HepG2 (cell line): Measurements from ENCODE around the gene PLAC9. TPM values are rescaled to one million over a fixed set of nuclear protein-coding genes. Genes with fewer than 3 reads are reported as not detected.

Experiments used
- ATAC-seq: fragments of 200-7000 bp; cut with Tn5 transposase; 3 replicates; pipeline ENCODE4 v1.9.1; 2020; ENCODE audit warnings: mild to moderate bottlenecking, moderate library complexity
- BruUV-seq: library from RNA; stranded (reverse); fragments of 400-500 nt; replicated peaks from 2 replicates; lab custom pipeline; 2021; lab: Mats Ljungman, UMichigan
- CTCF ChIA-PET: fragments of 300-600 bp; formaldehyde crosslinking; extraction: SDS; loops from one replicate; lab custom pipeline; 2021; ENCODE audit warnings: low total read pairs, inconsistent platforms, low intra/inter-chr PET ratio; lab: Yijun Ruan, JAX
- POLR2A ChIA-PET: fragments of 350-600 bp; sonication (Branson Sonifier 250); formaldehyde crosslinking; loops from one replicate; lab custom pipeline; 2020; ENCODE audit warnings: antibody characterized with exemption, inconsistent platforms; lab: Yijun Ruan, JAX
- DNase-seq: peaks from one replicate; pipeline ENCODE4 v3.0.0-alpha.2; 2015; ENCODE audit warnings: low spot score
- FAIRE-seq: peaks from 3 replicates; lab custom pipeline; 2011; peaks lifted over from hg19 to GRCh38; lab: Jason Lieb, UNC
- H2AFZ ChIP-seq: one replicate; pipeline ENCODE4 v1.6.1; 2011; ENCODE audit warnings: low read length, inconsistent platforms
- H3K27ac ChIP-seq: fragments of 300-600 bp; 3 replicates; pipeline ENCODE4 v1.8.0; 2011; ENCODE audit warnings: mixed run types, mild to moderate bottlenecking, mixed read lengths, low read length, inconsistent platforms; ENCODE audit not compliant: insufficient read depth; ENCODE audit errors: extremely low read length
- H3K27me3 ChIP-seq, 2 experiments: fragments of 200-600 bp in 1 of 2; 2 replicates in 1 of 2; 3 replicates in 1 of 2; pipeline versions ENCODE4 v1.6.0 to v1.8.0; 2011; ENCODE audit warnings: low read length in 2 of 2, mild to moderate bottlenecking in 2 of 2, moderate library complexity in 2 of 2, inconsistent platforms in 1 of 2; ENCODE audit not compliant: insufficient read depth in 2 of 2, control insufficient read depth in 1 of 2
- H3K36me3 ChIP-seq, 2 experiments: fragments of 200-600 bp in 1 of 2; replicated peaks in 1 of 2; 2 replicates in 1 of 2; 3 replicates in 1 of 2; pipeline versions ENCODE4 v1.5.1 to v1.8.0; 2011; ENCODE audit warnings: low read length in 2 of 2, inconsistent platforms in 1 of 2; ENCODE audit not compliant: insufficient read depth in 2 of 2, control insufficient read depth in 1 of 2
- H3K4me1 ChIP-seq: 2 replicates; pipeline ENCODE4 v1.5.1; 2012; ENCODE audit warnings: low read length, inconsistent platforms; ENCODE audit not compliant: insufficient read depth
- H3K4me2 ChIP-seq: 2 replicates; pipeline ENCODE4 v1.6.0; 2011; ENCODE audit warnings: low read depth, low read length, inconsistent platforms
- H3K4me3 ChIP-seq, 3 experiments: fragments of 200-600 bp in 1 of 3; sonication (generic), shearing (Covaris generic) in 1 of 3; replicated peaks in 1 of 3; 2 replicates each; pipeline ENCODE4 v1.5.1; 2011 to 2016; ENCODE audit warnings: low read length in 3 of 3, inconsistent platforms in 2 of 3, low read depth in 2 of 3, mild to moderate bottlenecking in 2 of 3, control low read depth in 1 of 3, mixed read lengths in 1 of 3; ENCODE audit not compliant: insufficient read depth in 1 of 3
- H3K79me2 ChIP-seq: one replicate; pipeline ENCODE4 v1.6.1; 2011; ENCODE audit warnings: low read length, inconsistent platforms; ENCODE audit not compliant: insufficient read depth
- H3K9ac ChIP-seq: 2 replicates; pipeline ENCODE4 v1.6.0; 2011; ENCODE audit warnings: mild to moderate bottlenecking, low read depth, low read length, inconsistent platforms; ENCODE audit not compliant: insufficient read depth
- H3K9me3 ChIP-seq: 2 replicates; pipeline ENCODE4 v1.5.1; 2012; ENCODE audit warnings: mild to moderate bottlenecking, low read length
- H4K20me1 ChIP-seq: 2 replicates; pipeline ENCODE4 v1.6.0; 2011; ENCODE audit warnings: inconsistent platforms, mild to moderate bottlenecking, low read length, moderate library complexity; ENCODE audit not compliant: insufficient read depth
- BRF2 ChIP-seq: sonication (generic); formaldehyde crosslinking; IDR thresholded peaks from 2 replicates; pipeline ENCODE4 v1.8.1; 2022; ENCODE audit warnings: mild to moderate bottlenecking, missing genetic modification reagents
- CBFB ChIP-seq: sonication (generic); formaldehyde crosslinking; IDR thresholded peaks from 2 replicates; pipeline ENCODE4 v1.4.0; 2020; ENCODE audit warnings: missing genetic modification reagents
- NR2F6 ChIP-seq, 2 experiments: IDR thresholded peaks; 2 replicates each; pipeline ENCODE4 v1.6.1; 2016; ENCODE audit warnings: antibody characterized with exemption in 1 of 2, mild to moderate bottlenecking in 1 of 2
- PHF21A ChIP-seq: sonication (generic); formaldehyde crosslinking; IDR thresholded peaks from 2 replicates; pipeline ENCODE4 v1.5.0; 2020; ENCODE audit warnings: mild to moderate bottlenecking, missing genetic modification reagents
- PLRG1 ChIP-seq: fragments of 450-650 bp; conservative IDR thresholded peaks from 2 replicates; pipeline ENCODE4 v1.6.1; 2016
- SETDB1 ChIP-seq: sonication (generic); formaldehyde crosslinking; IDR thresholded peaks from 2 replicates; pipeline ENCODE4 v1.5.1; 2020; ENCODE audit warnings: missing genetic modification reagents, mild to moderate bottlenecking, borderline replicate concordance
- SYNCRIP ChIP-seq: fragments of 200-400 bp; formaldehyde crosslinking; IDR thresholded peaks from 2 replicates; pipeline ENCODE4 v1.6.1; 2018; ENCODE audit warnings: mild to moderate bottlenecking, low read depth, low read length; ENCODE audit not compliant: insufficient read depth
- ZFP36L1 ChIP-seq: sonication (generic); formaldehyde crosslinking; IDR thresholded peaks from 2 replicates; pipeline ENCODE4 v1.8.0; 2022; ENCODE audit warnings: mild to moderate bottlenecking, missing genetic modification reagents, moderate library complexity
- ZMAT3 ChIP-seq: sonication (generic); formaldehyde crosslinking; conservative IDR thresholded peaks from 2 replicates; pipeline ENCODE4 v1.7.0; 2021; ENCODE audit warnings: missing genetic modification reagents
- ZNF33B ChIP-seq: sonication (generic); formaldehyde crosslinking; IDR thresholded peaks from 2 replicates; pipeline ENCODE4 v1.5.1; 2020; ENCODE audit warnings: mild to moderate bottlenecking, missing genetic modification reagents
- ZNF513 ChIP-seq: sonication (generic); formaldehyde crosslinking; conservative IDR thresholded peaks from 2 replicates; pipeline ENCODE4 v1.5.0; 2020; ENCODE audit warnings: missing genetic modification reagents
- WGBS: methylation state at CpG from one replicate; pipeline ENCODE4 v1.1.6; 2017; ENCODE audit warnings: low lambda C conversion rate; 5-methylcytosine and 5-hydroxymethylcytosine counted together
- in situ Hi-C: cut with HindIII; loops from 2 replicates; pipeline ENCODE4 v1.10.0; 2017; ENCODE audit warnings: low pct_unique_long_range_greater_than_20kb; ENCODE audit not compliant: extremely low pct_ligation_motif_present
- intact Hi-C: fragments of 100-400 bp; cut with micrococcal nuclease; formaldehyde crosslinking; loops from one replicate; pipeline ENCODE4 v1.10.0; 2022; ENCODE audit not compliant: unreplicated experiment
- polyA plus RNA-seq, 8 experiments: library from polyadenylated mRNA; depleted of rRNA in 3 of 8; stranded (reverse) in 7 of 8; unstranded in 1 of 8; fragments of >200 nt; fragmentation: Illumina TruSeq in 4 of 8; extraction: Trizol in 4 of 8; gene quantifications; 2 replicates each; pipeline versions ENCODE4 v1.2.1 to v1.2.3, GENCODE V29; 2011 to 2016; ENCODE audit warnings: low read depth in 4 of 8, missing spikeins in 1 of 8, mixed read lengths in 1 of 8; ENCODE audit not compliant: insufficient read depth in 1 of 8
- total RNA-seq, 5 experiments: library from RNA; depleted of rRNA; stranded (reverse); fragments of >200 nt; fragmentation: Illumina TruSeq; extraction: Trizol; gene quantifications; 2 replicates each; pipeline ENCODE4 v1.2.3, GENCODE V29; 2016; ENCODE audit warnings: low read depth in 1 of 5
- TF ChIP-seq, protein P1 (sequence below): IDR thresholded peaks from 2 replicates; pipeline ENCODE4 v1.6.1; 2016; ENCODE audit warnings: missing biosample characterization, missing genetic modification reagents, low read depth
- TF ChIP-seq, protein P2 (sequence below): sonication (generic); formaldehyde crosslinking; IDR thresholded peaks from 2 replicates; pipeline ENCODE4 v1.5.1; 2020; ENCODE audit warnings: mild to moderate bottlenecking, missing genetic modification reagents
- TF ChIP-seq, protein P3 (sequence below): sonication (generic); formaldehyde crosslinking; IDR thresholded peaks from 2 replicates; pipeline ENCODE4 v1.5.1; 2020; ENCODE audit warnings: missing genetic modification reagents, mild to moderate bottlenecking, borderline replicate concordance

The PLAC9 gene
- total and polyA plus RNA-seq, 2 of the 13 experiments (the other 11 are each of a cell fraction or from before 2014, with no cell fraction given) = not detected

DNA sequence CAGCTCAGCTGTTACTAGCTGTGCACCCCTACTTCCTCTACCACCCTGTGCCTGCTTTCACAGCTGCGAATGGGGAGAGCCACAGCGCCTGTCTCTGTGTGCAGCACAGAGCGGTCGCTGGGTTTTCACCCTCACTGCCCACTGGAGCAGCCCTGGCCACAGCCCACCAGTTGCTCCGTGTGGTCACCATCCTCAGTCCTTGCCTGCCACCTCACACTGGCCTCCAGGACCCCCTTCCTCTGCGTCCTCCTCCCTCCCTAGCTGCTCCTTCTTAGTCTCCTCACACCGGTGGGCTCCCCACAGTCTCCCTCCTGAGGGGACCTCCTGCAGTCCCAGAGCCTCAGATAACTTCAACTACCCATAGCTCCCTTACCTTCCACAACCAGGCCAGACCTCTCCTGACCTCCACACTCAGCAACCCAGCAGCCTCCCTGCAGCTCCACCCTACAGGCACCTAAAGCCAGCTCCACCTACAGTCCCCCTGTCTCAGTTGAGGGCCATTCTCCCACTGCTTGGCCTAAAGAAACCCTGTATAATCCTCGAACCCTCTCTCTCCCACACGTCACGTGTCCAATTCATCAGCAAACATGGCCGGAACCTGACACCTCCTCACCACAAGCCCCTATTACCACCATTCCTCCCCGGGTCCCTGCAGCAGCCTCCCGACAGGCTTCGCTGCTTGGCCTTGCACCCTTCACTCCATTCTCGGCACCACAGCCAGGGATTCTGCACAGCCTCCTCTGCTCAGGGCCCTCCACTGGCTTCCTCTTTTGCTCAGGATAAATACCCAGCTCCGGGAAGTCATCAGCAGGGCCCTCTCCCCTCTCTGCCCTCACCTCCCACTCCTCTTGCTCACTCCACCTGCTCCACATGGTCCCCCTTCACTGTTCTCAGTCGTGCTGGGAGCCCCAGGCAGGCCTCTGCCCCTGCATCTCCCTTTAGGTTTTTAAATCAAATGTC, 28.1 kb downstream of the PLAC9 start:
- no peaks in the 10 kb centered on the region for H3K27me3 ChIP-seq
- FAIRE-seq (no peak), ATAC-seq (no peak), DNase-seq (no peak)
- BruUV-seq = no TSS peak
- H3K27ac ChIP-seq = no peak overlapping the region
- WGBS = 96% methylated on average over 17 of the region's 17 CpGs
- no peaks in the 10 kb centered on the region for H3K4me1 ChIP-seq
- H4K20me1 ChIP-seq = no peaks in the 10 kb centered on the region
- POLR2A ChIA-PET = no interaction called here
- H3K4me2 ChIP-seq = no peak overlapping the region
- CTCF ChIA-PET = interaction anchor here (0.9 to 2.1 kb wide), 2 partner anchors 16 to 62 kb away, joined by 4 to 10 read pairs; no protein-coding TSS in a partner anchor
- in situ Hi-C loops = no loop called here
- no peak overlapping the region for H3K9ac ChIP-seq
- peaks cover 14 to 61% of the 10 kb centered on the region in 2 experiments; a peak in 4 of 5 replicates for H3K36me3 ChIP-seq
- H3K9me3 ChIP-seq = no peaks in the 10 kb centered on the region
- intact Hi-C loops = loop anchor here (1.0 kb wide), 1 partner anchor 43 kb away; no protein-coding TSS in a partner anchor
- H2AFZ ChIP-seq = no peak overlapping the region
- H3K4me3 ChIP-seq = no peak overlapping the region
- H3K79me2 ChIP-seq = no peaks in the 10 kb centered on the region
- TF ChIP-seq ZMAT3 (no peak), PHF21A (CRISPR knock-in tag) (no peak), ZNF33B (CRISPR knock-in tag) (no peak), BRF2 (CRISPR knock-in tag) (no peak), ZFP36L1 (no peak), ZNF513 (CRISPR knock-in tag) (no peak), SETDB1 (no peak), PLRG1 (no peak), SYNCRIP (no peak), NR2F6 (IDR thresholded peaks at IDR 0.05) (no peak), NR2F6 (CRISPR knock-in tag; IDR thresholded peaks at IDR 0.05) (no peak), CBFB (CRISPR knock-in tag) (no peak)
- TF ChIP-seq, protein P1, sequence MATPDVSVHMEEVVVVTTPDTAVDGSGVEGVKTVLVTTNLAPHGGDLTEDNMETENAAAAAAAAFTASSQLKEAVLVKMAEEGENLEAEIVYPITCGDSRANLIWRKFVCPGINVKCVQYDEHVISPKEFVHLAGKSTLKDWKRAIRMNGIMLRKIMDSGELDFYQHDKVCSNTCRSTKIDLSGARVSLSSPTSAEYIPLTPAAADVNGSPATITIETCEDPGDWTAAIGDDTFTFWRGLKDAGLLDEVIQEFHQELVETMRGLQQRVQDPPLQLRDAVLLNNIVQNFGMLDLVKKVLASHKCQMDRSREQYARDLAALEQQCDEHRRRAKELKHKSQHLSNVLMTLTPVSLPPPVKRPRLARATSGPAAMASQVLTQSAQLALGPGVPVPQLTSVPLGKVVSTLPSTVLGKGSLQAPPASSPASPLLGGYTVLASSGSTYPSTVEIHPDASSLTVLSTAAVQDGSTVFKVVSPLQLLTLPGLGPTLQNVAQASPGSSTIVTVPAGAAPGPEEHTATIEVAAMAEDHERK = no peak
- TF ChIP-seq, protein P2, sequence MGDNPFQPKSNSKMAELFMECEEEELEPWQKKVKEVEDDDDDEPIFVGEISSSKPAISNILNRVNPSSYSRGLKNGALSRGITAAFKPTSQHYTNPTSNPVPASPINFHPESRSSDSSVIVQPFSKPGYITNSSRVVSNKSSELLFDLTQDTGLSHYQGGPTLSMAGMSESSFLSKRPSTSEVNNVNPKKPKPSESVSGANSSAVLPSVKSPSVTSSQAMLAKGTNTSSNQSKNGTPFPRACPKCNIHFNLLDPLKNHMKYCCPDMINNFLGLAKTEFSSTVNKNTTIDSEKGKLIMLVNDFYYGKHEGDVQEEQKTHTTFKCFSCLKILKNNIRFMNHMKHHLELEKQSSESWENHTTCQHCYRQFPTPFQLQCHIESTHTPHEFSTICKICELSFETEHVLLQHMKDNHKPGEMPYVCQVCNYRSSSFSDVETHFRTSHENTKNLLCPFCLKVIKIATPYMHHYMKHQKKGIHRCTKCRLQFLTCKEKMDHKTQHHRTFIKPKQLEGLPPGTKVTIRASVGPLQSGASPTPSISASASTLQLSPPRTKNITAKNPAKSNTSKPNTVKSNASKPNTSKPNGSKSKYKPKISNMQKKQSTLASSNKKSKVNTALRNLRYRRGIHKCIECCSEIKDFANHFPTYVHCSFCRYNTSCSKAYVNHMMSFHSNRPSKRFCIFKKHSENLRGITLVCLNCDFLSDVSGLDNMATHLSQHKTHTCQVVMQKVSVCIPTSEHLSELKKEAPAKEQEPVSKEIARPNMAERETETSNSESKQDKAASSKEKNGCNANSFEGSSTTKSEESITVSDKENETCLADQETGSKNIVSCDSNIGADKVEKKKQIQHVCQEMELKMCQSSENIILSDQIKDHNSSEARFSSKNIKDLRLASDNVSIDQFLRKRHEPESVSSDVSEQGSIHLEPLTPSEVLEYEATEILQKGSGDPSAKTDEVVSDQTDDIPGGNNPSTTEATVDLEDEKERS = no peak
- TF ChIP-seq, protein P3, sequence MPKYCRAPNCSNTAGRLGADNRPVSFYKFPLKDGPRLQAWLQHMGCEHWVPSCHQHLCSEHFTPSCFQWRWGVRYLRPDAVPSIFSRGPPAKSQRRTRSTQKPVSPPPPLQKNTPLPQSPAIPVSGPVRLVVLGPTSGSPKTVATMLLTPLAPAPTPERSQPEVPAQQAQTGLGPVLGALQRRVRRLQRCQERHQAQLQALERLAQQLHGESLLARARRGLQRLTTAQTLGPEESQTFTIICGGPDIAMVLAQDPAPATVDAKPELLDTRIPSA (CRISPR knock-in tag) = no peak
